GM19099 (cell line): ENCODE data around the gene HLA-A.

Experiments
- POLR2A ChIP-seq: IDR thresholded peaks from 3 replicates; pipeline ENCODE4 v1.6.1; 2011; ENCODE audit warnings: low read depth; ENCODE audit not compliant: insufficient read length; ENCODE audit errors: extremely low read depth

The HLA-A gene

GRCh38 chr6:29925727-29926412 is 16.5 kb upstream of the HLA-A start:
- no peak for TF ChIP-seq POLR2A

- TF ChIP-seq POLR2A = no peak
Measured at GRCh38 chr6:29926413-29927274, 15.7 kb upstream of the HLA-A start.

GRCh38 chr6:29927275-29927569 is 15.1 kb upstream of the HLA-A start:
- TF ChIP-seq POLR2A = no peak

GRCh38 chr6:29927841-29928388 is 14.4 kb upstream of the HLA-A start:
- TF ChIP-seq POLR2A = no peak

- TF ChIP-seq POLR2A = no peak
Measured at GRCh38 chr6:29933955-29934354, 8.4 kb upstream of the HLA-A start.

GRCh38 chr6:29935273-29935955 is 6.9 kb upstream of the HLA-A start:
- no peak for TF ChIP-seq POLR2A

- TF ChIP-seq POLR2A = no peak
Measured at GRCh38 chr6:29938746-29939508, 3.4 kb upstream of the HLA-A start.

GRCh38 chr6:29941016-29941415 is 1.3 kb upstream of the HLA-A start:
- no peak for TF ChIP-seq POLR2A

GRCh38 chr6:29941471-29941870 is 861 bp upstream of the HLA-A start:
- TF ChIP-seq POLR2A = no peak

- no peak for TF ChIP-seq POLR2A
Measured at GRCh38 chr6:29941916-29942274, 437 bp upstream of the HLA-A start.

GRCh38 chr6:29943053-29943966 is 978 bp downstream of the HLA-A start:
- TF ChIP-seq POLR2A = no peak

GRCh38 chr6:29945281-29945820 is 3.0 kb downstream of the HLA-A start:
- no peak for TF ChIP-seq POLR2A

- TF ChIP-seq POLR2A = no peak
Measured at GRCh38 chr6:29946223-29947076, 4.1 kb downstream of the HLA-A start.
